ENCODE results near the gene MUSK.

- TF ChIP-seq POLR2A (IDR thresholded peaks at IDR 0.05; ENCODE audit: low read depth, low read length) (no peak), CTCF (IDR thresholded peaks at IDR 0.05; ENCODE audit: extremely low read depth in 1 of 2, insufficient read depth in 1 of 2, low read depth in 1 of 2, low read length in 2 of 2) (no peak), MAX (IDR thresholded peaks at IDR 0.05; ENCODE audit: insufficient read depth, insufficient read length) (no peak)
Observed at GRCh38 chr9:110821064-110821463, 152.5 kb downstream of the MUSK start.

All from endothelial cell of umbilical vein (primary cell).